H1 (cell line): ENCODE results near the gene CHRNA3. TPM values are rescaled to one million over a fixed set of nuclear protein-coding genes. Genes with fewer than 3 reads are reported as not detected.

Experiments used
- ATF2 ChIP-seq: IDR thresholded peaks from 2 replicates; pipeline ENCODE4 v1.6.1; 2012; ENCODE audit warnings: low read length, inconsistent platforms
- CHD1 ChIP-seq: IDR thresholded peaks from 2 replicates; pipeline ENCODE4 v1.6.1; 2012; ENCODE audit warnings: low read depth, low read length, improper control_type of control experiment
- CTBP2 ChIP-seq: IDR thresholded peaks from 2 replicates; pipeline ENCODE4 v1.7.0; 2011; ENCODE audit warnings: borderline replicate concordance, mild to moderate bottlenecking, moderate library complexity, mixed read lengths, low read length; ENCODE audit not compliant: insufficient read depth, insufficient read length
- JUN ChIP-seq: IDR thresholded peaks from 2 replicates; pipeline ENCODE4 v1.6.1; 2011; ENCODE audit warnings: low read depth, mild to moderate bottlenecking, improper control_type of control experiment, low read length
- NANOG ChIP-seq: IDR thresholded peaks from 2 replicates; pipeline ENCODE4 v1.6.1; 2011; ENCODE audit warnings: low read length, low read depth, mild to moderate bottlenecking, inconsistent platforms; ENCODE audit not compliant: insufficient read depth, poor library complexity, severe bottlenecking
- TAF7 ChIP-seq: optimal IDR thresholded peaks from 2 replicates; pipeline ENCODE3; 2011; ENCODE audit warnings: low read depth, mild to moderate bottlenecking, inconsistent platforms, low read length, moderate library complexity, borderline replicate concordance
- USF2 ChIP-seq: IDR thresholded peaks from 2 replicates; pipeline ENCODE4 v1.6.1; 2011; ENCODE audit warnings: low read length, improper control_type of control experiment
- polyA plus RNA-seq, 7 experiments: library from polyadenylated mRNA; depleted of rRNA in 3 of 7; stranded (reverse) in 5 of 7; unstranded in 2 of 7; fragments of >200 nt in 5 of 7; fragments of 200-250 nt in 2 of 7; gene quantifications; 1 replicate in 5 of 7; 2 replicates in 1 of 7; 4 replicates in 1 of 7; pipeline versions ENCODE4 v1.2.1 to v1.2.3, GENCODE V29; 2011 to 2013; ENCODE audit warnings: missing spikeins in 2 of 7, mixed read lengths in 2 of 7
- total RNA-seq: library from RNA; stranded (reverse); fragmentation: NEBNext Ultra II Directional; extraction: Animal tissue kit (Norgen Biotek cat#: 25700); gene quantifications from 2 replicates; pipeline ENCODE4 v1.2.1, GENCODE V29; 2021

CHRNA3 gene
- total and polyA plus RNA-seq, 2 of the 8 experiments (the other 6 are each of a cell fraction or from before 2014, with no cell fraction given): 2.1 to 4.7 TPM

- TF ChIP-seq CTBP2: no peak
- no peak for TF ChIP-seq CHD1
- no peak for TF ChIP-seq TAF7
- TF ChIP-seq JUN: no peak
- TF ChIP-seq NANOG: no peak
- no peak for TF ChIP-seq USF2
- no peak for TF ChIP-seq ATF2
Measured at GRCh38 chr15:78658823-78659222, 38.0 kb upstream of the CHRNA3 start (continued).
